Stimulated activated CD8-positive, alpha-beta memory T cell treated with anti-CD3 and anti-CD28 coated beads, Interleukin-15, amount 100 ng/mL, for 4 hours (primary cell): ENCODE data around the gene UBR1.
A peak's percentile ranks its signal among the peaks of the same experiment; 100 is the strongest.
"Not testable (repeated sequence)": the region's sequence is repeated elsewhere in the genome, so short reads cannot be mapped to it uniquely, and the experiment has no call there.

ENCODE experiments used
- DNase-seq, 2 donors: peaks; one replicate each; pipeline ENCODE4 v3.0.0-alpha.2; 2020; ENCODE audit warnings: low read depth in 2 of 2

UBR1 gene

GRCh38 chr15:42973114-42973513 lies 132.7 kb downstream of the UBR1 start:
- DNase-seq, result no peak

- no peak for DNase-seq
These were observed 134.0 kb downstream of the UBR1 start for GRCh38 chr15:42971830-42972229.

DNA sequence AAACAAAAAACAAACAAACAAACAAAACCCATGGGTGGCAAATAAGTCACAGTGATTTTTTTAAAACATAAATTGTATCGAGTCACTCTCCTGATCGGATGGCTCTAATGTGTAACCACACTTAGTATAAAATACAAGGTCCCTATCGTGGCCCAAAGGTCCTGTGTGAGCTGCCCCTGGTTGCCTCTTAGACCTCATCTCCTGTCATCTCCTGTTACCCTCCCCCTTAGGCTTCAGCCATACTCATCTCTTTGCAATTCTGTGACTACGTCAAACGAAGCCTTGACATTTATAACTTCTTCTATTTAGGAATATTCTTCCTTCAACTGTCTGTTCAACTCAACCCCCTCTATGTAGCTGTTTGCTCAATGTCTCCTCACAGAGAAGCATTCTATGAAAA lies 141.4 kb downstream of the UBR1 start:
- no peak for DNase-seq

- no peak for DNase-seq
These were observed 150.3 kb downstream of the UBR1 start for GRCh38 chr15:42955518-42955917.

GRCh38 chr15:42954291-42954690 lies 151.5 kb downstream of the UBR1 start:
- DNase-seq, result no peak

DNA sequence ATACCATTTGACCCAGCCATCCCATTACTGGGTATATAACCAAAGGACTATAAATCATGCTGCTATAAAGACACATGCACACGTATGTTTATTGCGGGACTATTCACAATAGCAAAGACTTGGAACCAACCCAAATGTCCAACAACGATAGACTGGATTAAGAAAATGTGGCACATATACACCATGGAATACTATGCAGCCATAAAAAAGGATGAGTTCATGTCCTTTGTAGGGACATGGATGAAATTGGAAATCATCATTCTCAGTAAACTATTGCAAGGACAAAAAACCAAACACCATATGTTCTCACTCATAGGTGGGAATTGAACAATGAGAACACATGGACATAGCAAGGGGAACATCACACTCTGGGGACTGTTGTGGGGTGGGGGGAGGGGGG lies 156.9 kb downstream of the UBR1 start:
- DNase-seq, result not testable (repeated sequence)

DNA sequence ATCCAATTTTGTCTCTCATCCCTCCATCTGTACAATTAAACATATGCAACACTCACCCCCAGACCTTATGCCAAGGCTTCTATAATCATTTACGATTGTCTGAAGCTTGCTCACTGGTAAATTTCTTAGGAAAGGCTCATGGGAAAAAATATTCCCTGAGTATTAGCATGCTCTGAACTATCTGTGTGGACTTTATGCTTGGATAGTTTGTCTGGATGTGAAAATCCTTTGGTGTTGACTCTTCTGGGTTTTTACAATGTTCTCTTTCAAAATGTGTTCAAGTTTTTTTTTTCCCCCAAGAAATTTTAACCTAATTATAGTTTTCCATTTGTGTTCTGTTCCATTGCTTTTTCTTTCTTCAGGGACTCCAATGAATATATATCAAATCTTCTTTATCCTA lies 165.3 kb downstream of the UBR1 start:
- DNase-seq, result no peak

GRCh38 chr15:42939841-42940240 lies 166.0 kb downstream of the UBR1 start:
- DNase-seq, result no peak

- no peak for DNase-seq
These were observed 168.7 kb downstream of the UBR1 start for GRCh38 chr15:42937143-42937542.

GRCh38 chr15:42933886-42934667 lies 171.8 kb downstream of the UBR1 start:
- no peak for DNase-seq

DNA sequence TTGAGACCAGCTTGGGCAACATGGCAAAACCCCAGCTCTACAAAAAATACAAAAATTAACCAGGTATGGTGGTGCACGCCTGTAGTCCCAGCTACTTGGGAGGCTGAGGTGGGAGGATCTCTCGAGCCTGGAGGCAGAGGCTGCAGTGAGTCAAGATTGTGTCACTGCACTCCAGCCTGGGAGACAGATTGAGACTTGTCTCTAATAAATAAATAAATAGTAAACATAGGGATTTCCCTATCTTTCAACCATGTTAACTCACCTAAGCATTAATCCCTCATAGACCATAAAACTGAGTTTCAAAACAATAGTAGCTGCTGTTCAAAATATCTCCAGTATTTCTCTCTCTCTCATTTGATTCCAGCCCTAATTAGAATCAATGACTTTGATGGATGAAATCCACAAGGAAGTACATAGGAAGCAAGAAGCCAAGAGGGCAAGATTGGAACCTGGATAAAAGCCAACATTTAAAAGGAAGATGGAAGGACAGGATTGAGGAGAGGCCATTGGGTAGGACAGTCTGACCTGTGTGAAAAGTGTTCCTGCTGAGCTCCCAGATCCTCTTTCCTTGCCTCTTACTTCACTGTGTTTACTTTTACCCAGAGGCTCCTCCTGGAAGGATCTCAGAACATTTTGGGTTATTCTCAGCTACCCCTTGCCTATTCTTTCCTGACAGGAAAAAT lies 172.9 kb downstream of the UBR1 start:
- DNase-seq, result no peak

GRCh38 chr15:42931702-42932486 lies 173.9 kb downstream of the UBR1 start:
- no peak for DNase-seq

DNA sequence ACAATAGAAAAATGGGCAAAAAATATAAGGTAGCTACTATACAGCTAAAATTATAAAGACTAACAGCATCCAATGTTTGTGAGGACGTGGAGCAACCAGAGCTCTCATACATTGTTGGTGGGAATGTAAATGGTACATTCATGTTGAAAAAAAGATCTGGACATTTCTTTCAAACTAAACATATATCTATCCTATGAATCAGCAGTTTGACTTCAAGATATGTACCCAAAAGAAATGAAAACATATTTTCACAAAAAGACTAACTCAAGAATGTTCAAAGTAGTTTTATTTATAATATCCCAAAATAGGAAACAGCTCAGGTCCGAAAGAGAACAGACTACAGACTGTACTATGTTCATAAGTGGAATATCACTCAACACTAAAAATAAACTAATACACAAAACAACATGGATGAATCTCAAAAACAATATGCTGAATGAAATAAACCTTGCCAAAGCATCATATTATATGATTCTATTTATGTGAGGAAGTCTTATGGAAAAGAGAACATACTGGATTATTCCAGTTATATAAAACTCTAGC lies 176.5 kb downstream of the UBR1 start:
- no peak for DNase-seq

- DNase-seq, result peak; percentile 1 to 17
These were observed 184.5 kb downstream of the UBR1 start for GRCh38 chr15:42921342-42921731.

DNA sequence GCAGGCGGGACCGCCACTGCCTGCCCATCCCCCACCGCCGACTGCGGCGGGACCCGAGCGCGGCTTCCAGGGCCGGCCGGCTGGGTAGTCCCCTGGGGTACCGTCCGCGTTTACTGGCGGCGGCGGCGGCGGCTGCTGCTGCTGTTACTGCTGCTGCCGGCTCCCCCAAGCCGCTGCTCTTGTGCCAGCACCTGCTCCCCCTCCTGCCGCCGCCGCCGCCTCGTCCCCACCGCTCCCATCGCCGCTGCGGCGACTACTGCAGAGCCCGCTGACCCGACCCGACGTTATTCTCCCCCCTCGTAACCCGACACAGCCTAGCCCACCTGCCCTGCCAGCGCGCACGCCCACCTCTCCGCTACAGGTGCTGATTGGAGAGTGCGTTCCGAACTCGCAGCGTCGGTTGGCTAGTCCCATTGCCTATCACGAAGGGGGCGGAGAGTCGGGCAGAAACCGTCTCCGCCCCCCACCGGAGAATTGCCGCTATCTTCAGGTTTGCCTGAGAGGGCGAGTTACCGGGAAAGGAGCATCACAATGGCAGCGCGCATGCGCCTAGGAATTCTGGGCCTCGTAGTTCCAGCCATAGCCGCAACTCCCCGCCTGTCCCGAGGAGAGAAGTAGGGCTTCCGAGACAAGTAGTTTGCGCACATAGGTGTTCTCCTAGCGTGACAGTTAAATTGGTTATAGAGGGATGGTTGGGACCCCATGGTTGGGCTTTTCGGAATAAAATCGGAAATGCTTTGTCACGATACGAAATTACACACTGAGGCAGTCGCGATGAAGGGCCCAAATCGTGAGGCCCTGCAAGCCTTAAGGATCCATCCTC lies 185.1 kb downstream of the UBR1 start, which contains the start of gene TTBK2:
Gene TTBK2 (minus strand): TSS at position 260 of the 823 bp plus-strand sequence. CDS start 42,161 bp downstream, outside the sequence.
- DNase-seq, result peak; percentile 96 to 97

DNA sequence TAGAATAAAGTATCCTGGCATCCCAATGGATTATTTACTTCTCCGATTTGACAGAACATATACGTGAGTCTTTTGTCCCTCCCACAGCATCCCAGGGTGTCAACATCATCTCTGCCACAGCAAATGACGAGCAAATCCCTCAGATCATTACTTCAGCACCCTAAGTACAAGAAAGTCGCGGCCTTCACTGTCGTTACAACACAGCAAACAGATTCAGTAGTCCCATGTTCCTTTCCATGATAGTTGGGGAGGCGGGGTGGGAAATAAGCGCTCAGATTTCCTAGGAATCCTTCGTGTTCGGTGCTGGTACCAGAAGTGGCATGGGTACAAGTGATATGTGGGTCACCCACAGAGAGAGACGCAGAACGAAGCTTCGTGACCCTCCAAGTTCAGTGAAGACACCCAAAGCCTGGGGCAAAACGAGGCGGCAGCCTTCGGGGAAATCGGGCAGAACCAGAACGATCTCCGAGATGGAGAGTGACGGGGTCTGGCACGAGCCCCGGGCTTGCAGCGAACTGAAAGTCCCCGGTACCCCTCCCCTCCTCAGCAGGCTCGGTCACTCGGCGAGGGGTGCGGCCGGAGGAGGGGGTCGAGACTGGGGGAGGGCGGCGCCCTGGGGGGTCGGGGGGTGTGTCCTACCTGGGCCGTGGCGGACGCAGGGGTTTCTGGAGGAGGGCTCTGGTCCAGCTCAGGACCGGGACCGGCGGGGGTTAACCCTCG lies 185.9 kb downstream of the UBR1 start:
- peak; percentile 7 to 15 for DNase-seq

GRCh38 chr15:42919308-42919707 lies 186.5 kb downstream of the UBR1 start:
- no peak for DNase-seq

GRCh38 chr15:42918047-42918446 lies 187.8 kb downstream of the UBR1 start:
- no peak for DNase-seq

DNA sequence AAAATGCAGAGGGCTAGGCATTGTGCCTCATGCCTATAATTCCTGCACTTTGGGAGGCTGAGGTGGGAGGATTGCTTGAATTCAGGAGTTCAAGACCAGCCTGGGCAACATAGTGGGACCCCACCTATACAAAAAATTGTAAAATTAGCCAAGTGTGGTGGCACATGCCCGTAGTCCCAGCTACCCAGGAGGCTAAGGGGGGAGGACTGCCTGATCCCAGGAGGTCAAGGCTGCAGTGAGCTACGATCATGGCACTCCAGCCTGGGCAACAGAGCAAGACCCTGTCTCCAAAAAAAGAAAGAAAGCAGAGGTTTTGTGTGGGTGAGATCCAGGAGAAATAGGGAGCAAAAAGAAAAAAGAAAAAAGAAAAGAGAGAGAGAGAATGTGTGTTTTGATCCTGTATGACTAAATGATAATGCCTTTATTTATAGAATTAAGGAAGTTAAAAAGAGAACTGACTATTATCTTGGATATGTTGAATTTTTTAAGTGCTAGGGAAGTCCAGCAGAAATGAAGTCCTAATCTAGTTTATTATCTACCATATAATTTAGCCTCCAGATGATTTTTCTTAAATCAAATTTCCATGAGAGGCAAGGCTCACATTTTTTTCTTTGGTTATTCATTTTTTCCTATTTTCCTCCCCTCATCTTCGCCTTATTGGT lies 190.1 kb downstream of the UBR1 start:
- DNase-seq, result no peak
